NCI-H345 treated with DMSO at 0.1 percent for 48 hours (cell line): ENCODE data around the gene PTPN23.

Experiments used
- DNase-seq: peaks from one replicate; lab custom pipeline; 2025; ENCODE audit not compliant: unreplicated experiment; lab: John Stamatoyannopoulos, UW

Gene PTPN23

DNA sequence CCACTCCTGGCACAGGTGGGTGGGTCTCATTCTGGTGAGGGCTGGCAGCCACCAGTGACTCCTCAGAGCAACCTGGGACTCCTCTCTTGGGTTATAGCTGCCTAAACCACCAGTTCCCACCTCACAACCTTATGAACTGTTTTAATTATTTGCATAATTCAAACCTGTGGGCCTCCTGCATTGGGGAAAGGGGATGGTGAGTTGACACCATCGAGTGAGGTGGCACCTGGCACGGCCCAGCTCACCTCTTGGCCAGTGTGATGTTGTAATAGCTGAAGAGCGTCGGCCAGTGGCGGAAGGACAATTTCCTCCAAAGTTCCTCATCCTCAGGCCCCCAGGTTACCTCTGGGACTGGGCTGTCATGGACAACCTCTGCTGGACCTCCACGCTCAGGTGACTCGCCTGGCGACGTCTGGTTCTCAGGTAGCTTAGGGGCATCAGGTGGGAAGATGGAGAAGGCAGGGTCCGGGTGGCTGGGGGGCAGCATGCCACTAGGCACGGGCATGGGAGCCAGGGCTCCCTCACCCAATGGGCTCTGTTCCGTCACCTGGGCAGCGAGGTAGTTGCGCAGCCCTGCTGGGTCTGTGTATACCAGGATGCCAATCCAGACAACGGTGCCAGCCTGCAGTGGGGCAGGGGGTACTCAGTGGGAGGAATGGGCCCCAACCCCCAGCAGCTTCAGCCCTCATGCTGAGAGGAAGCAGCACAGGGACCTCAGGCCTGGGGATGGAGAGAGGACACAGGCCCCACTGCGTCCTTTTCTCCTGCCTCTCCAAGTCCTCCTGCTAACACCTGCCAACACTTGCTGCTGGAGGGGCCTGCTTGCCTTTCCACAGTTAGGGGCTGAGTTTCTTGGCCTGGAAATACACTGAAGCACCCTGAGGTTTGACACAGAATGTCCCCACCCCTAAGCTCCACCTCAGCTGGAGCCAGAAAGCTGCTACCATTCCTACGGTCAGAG, 38.5 kb downstream of the PTPN23 start:
- no peak for DNase-seq

DNA sequence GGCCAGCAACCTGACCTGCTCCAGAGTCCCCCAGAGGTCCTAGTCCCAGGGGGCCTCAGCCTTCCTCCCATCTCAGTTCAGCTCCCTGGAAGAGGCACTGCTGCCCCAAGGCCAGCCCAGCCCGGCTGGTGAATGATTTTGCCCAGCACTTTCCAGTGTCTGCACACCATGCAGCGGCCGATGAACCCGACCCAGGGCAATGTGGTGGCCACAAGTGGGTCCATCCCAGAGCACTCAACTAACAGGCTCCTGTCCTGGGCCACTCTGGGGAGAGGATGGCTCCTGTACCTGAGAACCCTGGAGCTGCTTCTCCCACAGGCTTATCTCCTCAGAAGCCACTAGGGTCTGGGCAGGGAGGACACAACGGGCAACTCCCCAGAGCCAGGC, 39.2 kb downstream of the PTPN23 start:
- DNase-seq: no peak

DNA sequence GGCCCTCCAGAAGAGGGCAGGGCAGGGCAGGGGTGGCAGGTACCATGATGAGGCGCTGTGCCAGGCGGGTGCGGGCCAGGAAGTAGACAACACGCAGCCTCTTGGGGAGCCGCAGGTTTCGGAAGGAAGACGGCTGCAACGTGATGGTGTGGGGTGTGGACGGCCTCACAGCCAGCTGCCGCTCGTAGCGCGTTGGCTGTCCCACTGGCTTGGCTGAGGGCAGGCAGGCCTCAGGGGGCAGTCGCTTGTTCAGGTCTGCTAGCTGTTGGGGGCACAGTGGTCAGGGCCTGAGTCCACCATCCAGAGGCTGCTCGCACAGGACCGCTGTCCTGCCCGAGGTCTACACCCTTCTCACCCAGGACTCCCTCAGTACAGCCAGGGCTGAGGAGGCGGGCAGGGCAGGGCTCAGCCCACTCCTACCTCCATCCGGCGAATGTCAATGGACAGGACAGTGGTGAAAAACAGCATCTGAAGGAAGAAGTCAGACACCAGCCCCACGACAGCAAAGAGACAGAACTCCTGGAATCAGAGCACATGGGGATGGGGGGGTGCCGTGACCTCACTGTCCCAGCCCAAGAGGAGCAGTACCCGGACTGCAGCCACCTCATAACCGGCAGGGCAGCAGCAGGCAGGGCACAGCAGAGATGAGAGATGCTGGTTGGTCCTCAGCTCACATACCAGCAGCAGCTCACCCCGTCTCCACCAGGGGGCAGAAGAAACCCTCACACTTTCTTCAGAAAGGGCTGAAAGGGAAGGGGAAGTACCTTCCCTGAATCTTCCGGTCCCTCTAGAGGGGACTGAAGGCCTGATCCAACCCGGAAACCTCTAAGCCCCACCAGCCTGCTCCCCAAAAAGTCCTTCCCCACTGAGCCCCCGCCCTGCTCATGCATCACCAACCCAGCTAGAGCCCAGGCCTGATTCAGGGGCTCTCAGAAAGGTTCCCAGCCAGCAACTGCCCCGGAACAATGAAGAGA, 40.0 kb downstream of the PTPN23 start:
- peak; percentile 17 for DNase-seq

DNA sequence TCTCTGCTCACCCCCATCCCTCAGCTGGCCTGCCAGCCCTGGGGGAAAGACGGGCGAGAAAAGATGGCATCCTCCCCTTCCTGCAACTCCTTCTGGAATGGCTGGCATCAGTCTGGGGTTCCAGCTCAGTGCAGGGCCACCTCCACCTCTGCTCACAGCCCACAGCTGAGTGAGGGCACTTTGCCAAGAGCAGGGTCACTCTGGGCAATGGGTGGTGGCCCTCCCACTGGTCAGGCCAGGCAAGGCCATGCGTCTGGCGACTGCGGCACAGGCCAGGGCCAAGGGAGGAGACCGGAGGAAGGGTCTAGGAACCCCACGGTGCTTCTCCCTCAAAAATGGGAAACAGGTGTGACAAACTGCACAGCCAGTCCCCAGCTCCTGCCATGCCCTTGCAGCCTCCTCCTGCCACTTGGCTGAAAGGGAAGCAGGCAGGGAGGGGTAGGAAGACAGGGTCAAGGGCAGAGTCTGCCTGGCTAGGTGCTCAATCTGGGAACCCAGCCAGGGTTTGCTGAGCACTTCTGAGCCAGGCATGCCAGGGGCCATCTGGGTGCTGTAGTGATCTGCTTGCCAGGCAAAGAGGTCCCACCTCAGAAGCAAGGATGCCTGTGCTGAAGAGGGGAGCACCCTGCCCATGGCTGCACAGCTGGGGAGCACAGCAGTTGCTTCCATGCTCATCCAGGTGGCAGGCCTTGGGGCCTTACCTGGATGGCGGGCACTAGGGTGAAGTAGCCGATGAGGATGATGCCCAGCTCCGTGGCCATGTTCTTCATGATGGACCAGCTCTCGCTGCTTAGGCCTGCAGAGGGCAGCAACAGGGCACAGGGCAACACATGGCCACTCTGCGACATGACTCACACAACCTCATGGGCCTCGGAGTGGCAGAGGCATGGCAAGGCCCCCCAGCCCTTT, 41.2 kb downstream of the PTPN23 start:
- no peak for DNase-seq

DNA sequence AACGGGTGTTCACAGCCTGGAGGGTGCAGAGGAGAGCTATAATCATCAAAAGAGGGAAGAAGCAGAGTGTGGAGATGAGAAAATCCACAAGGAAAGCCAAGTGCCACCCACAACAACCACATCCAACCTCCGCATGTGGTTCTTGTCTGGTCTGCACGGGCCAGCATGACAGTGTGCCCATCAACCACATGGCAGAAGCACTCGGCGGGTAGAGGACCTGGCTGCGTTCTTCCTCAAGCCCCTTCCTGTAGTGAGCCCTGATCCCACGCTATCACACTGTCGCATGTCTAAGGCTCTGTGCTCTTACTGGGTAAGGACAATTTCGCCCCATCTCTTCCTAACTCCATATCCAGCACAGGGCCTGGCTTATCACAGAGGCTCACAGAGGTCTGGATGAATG, 41.9 kb downstream of the PTPN23 start:
- no peak for DNase-seq

DNA sequence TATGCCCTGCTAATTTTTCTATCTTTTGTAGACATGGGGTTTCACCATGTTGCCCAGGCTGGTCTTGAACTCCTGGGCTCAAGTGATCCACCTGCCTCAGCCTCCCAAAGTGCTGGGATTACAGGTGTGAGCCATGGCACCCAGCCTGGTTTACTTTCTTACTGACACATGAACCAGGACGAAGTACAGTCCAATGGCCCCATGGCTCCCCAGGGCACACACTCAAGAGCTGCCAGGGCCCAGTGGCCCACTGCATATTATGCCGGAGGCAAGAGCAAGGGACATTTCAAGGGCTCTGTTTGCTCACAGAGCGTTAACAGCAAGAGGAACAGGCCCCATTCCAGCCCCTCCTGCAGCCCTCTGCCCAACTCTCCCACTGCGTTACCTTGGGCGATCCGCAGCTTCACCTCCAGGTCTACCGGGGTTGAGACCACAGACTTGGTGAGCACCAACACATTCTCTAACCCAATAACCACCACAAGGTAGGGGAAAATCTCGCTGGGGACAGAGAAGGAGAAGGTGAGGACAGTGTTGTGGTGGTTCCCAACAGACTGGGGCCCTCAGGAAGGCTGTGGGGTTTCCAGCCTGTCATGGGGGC, 42.8 kb downstream of the PTPN23 start:
- DNase-seq: no peak

DNA sequence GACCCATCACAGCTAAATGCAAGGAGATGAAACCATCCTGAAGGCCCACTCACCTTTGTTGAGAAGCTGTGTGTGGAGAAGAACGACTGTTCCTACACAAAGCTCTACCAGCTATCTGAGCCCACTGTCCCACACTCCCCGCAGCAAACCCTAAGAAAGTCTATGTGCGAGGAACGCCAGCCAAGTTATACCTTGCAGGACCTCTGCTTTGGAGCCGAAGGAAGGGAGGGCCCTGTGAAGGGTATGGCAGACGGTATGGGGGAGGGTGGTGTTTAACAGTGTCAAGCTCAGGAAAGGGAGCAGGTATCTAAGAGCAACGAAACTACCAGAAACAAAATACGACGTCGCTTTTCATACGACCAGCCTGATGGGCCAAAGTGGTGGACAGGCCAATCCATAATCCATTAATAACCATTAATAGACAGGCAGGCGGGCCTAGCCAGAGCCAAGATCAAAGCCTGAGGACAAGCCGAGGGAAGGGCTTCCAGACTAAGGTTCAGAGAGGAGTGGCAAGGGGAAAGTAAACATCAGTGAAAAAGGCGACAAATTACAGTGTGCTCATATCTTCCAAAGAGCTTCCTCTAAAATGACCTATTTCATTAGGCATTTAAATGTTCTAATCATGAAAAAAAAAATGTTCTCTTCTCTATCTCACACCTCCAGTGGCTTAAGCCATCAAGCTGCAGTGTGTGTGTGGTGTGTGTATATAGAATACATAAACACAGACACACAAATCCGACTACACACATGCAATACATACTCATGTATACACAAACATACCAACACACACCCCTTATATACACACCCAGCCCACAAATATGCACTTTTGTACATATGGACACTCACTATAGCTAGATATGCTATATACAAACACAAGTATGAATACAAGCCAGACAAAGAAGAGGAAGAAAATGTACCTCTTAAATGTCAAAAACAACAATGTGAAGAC, 43.9 kb downstream of the PTPN23 start:
- no peak for DNase-seq

DNA sequence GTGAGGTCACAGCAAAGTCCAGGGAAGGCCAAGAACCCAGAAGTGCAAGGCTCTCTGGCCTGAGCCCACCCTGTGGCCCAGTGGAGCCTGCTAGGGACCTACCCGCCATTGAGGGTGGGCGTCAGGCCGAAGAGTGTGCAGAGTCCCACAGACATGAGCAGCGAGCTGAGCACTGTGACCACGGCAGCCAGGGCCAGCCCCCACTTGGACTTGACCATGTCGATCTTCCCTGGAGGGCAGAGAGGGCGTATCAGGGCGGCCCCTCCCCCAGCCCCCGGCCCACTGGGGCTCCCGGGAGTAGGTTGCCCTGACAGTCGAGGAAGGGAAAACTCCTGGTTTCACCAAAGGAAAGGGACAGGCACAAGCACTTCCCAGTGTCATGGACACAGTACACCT, 44.6 kb downstream of the PTPN23 start:
- no peak for DNase-seq

DNA sequence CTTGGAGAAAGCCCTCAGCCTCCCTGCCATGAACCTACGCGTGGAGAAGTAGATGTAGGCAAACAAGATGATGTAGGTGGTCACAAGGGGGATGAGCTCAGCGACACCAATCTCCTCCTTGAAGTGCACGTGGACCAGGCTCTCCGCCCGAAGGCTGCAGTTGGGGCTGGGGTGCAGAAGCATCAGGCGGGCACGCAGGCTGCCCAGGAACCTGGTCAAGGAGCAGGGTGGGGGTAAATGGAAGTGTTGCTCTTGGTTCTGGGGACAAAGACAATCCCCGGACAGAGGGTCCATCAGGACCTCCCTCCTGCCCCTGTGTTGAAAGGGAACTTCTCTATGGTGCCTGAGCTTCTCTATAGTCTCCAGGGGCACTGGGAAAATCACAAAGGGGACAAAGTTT, 45.1 kb downstream of the PTPN23 start:
- DNase-seq: no peak

DNA sequence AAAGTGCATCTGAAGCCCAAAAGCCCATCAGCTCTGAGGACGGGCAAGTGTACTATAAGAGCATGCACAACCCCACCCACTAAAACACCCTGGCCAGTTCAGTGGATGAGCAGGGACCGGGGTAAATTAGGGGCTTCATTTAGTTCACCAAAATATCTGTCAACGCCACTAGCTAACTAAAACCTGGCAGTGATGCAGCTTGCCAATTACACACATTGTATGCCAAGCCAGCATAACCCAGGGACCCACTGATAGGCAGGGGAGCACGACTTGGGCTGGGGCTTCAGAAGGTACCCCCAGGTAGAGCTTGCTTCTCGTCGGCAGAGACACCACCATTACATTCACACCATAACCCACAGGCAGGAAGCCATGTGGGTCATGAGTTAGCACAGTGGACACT, 47.0 kb downstream of the PTPN23 start:
- DNase-seq: no peak

DNA sequence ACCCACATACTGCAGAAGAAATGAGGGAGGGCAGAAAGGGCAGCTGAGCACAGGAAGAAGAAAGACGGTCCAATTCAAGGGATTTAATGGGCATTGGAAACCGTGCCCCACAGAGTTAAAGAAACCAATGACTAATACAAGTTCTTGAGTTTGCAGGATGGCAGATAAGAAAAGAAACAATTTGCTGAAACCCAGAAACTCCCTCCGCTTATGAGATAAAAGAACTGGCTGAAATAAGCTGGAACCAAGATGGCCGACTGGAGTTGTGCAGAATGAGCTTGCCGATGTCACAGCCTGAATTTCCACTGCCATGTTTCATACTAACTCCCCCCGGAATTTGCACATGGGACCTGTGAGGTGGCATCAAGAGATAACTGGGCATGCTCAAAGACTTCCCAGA, 47.8 kb downstream of the PTPN23 start:
- DNase-seq: no peak

DNA sequence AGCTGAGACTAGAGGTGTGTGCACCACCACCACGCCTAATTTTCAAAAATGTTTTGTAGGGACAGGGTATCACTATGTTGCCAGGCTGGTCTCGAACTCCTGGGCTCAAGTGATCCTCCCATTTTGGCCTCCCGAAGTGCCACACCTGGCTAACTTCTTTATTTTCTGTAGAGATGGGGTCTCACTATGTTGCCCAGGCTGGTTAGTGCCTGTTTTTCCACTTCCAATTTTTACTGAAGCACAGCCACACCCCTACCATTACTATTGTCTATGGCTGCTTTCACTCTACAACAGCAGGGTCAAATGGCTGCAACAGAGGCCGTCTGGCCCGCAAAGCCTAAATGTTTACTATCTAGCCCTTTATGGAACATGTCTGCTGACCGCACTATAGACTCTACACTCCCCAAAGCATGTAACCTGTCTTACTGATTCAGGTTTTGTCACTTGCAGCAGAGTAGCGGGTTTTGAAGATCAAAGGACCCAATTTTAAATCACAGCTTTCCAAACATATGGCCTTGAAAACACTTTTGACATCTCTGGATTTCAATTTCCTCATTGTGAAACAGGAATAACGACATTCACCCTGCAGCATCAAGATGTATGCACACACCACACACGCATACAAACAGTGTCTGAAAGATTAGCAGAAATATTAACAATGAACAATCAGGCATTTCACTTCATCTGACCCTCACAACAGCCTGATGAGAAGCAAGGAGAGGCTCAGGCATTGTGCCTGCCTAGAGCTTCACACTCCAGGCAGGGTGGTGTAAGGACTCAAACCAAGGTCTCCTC, 48.9 kb downstream of the PTPN23 start:
- no peak for DNase-seq

DNA sequence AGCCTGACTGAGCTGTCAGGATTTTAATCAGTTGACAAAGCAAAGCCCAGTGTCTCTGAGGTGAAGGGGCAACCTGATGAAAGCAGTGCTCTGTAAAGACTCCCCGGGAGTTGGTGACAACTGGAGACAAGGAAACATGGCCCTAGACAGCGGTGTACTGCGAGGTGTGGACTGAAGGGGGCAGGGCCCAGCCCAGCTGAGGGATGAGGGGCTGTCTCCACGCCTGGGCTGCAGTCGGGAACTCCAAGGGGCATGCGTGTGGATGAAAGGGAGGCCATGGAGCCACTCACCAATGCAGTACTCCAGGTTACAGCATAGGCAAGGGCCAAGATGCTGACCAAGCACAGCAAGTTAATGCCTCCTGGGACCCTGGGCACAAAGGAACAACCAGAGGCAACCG, 49.8 kb downstream of the PTPN23 start:
- no peak for DNase-seq

DNA sequence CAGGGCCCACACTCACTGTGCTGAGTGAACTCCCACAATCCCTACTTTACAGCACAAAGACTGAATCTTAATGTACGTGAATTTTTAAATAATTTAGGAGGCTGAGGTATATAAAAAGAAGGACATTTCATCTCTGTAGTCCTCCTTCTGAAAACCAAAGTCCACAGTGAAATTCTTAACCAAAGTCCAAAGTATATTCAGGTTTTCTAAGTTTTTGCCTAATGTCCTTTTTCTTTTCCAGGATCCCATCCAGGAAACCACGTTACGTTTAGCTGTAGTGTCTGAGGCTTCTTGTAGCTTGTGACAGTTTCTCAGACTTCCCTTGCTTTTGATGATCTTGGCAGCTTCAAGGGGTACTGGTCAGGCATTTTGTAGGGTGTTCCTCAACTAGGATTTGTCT, 50.4 kb downstream of the PTPN23 start:
- no peak for DNase-seq

DNA sequence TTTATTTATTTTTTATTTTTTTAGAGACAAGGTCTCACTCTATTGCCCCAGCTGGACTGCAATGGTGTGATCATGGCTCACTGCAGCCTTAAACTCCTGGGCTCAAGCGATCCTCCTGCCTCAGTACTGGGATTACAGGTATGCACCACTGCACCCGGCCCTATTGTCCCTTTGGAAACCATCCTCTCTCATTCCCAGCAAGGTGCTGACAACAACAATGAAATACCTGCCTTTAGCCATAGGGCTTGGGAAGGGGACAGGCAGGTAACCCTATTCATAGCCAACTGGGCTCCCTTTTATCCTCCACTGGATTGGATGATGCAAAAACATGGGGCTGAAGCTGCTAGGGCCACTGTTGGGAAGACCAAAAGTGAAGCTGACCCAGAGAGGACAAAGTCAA, 51.9 kb downstream of the PTPN23 start:
- no peak for DNase-seq

DNA sequence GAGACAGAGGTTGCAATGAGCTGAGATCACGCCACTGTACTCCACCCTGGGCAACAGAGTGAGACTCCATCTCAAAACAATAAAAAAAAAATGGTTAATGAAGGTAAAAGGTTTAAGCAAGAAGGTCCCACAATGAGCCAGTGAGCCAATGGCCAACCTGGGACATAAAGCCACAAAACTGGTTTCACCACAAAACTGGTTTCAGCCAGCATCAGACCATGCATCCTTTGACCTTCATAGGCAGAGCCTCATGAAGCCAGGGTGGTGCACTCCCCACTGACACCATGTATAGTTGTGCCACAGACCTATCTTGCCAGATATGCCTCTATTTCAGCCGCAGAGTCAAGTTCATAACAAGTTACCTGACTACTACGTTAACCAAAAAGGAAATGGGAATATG, 53.0 kb downstream of the PTPN23 start:
- no peak for DNase-seq

DNA sequence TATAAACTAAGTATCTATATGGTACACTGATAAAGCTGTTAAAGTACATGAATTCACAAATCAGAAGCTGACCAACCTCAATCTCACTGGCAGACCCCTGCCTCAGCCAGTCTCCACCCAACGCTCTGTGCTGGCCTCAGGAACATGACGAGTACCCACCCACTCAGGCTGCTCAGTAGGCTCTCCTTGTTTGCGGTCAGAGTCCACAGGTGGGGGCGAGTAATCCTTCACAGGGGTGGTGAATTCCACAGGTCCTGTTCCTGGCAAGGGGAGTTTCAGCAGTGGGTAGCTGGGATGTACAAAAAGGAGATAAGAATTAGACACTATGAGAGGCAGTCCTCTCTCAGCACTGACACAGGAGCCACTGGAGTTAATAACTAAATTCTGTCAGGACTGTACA, 54.0 kb downstream of the PTPN23 start:
- DNase-seq: no peak

DNA sequence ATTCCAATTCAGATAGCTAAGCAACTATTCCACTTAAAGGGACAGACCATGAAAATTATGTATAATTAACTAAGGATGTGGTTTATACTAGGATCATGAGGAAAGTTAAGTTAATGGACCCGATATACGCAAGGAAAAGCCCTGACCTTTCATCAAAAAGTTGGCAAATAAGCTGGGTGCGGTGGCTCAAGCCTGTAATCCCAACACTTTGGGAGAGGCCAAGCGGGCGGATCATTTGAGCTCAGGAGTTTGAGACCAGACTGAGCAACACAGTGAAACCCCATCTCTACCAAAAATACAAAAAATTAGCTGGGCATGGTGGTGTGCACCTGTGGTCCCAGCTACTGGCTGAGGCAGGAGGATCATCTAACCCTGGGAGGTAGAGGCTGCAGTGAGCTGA, 55.4 kb downstream of the PTPN23 start:
- no peak for DNase-seq

DNA sequence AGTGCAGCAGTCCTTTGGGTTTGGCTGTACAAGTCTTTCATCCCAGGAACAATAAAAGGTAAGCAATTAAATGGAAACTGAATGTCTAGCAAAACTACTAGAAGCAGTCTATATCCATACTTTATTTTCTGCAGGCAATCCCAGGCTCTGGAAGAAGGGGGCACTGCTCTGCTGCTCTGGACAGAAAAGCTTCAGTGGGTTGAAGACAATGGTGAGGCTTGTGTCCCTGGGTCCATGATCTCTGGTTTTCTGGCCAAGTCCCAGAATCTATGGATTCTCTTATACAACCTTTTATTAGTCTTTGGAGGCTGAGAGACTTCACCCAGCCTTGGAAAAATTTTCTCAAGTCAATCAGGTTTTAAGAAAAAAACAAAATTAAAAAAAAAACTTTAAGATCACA, 59.3 kb downstream of the PTPN23 start:
- DNase-seq: no peak
